ENCODE results near the gene PWWP2A. TPM values are rescaled to one million over a fixed set of nuclear protein-coding genes. Genes with fewer than 3 reads are reported as not detected.
A peak's percentile ranks its signal among the peaks of the same experiment; 100 is the strongest.

PWWP2A gene
- polyA plus RNA-seq, 1 of the 3 experiments (the other 2 are of a cell fraction), result 5.7 TPM

DNA sequence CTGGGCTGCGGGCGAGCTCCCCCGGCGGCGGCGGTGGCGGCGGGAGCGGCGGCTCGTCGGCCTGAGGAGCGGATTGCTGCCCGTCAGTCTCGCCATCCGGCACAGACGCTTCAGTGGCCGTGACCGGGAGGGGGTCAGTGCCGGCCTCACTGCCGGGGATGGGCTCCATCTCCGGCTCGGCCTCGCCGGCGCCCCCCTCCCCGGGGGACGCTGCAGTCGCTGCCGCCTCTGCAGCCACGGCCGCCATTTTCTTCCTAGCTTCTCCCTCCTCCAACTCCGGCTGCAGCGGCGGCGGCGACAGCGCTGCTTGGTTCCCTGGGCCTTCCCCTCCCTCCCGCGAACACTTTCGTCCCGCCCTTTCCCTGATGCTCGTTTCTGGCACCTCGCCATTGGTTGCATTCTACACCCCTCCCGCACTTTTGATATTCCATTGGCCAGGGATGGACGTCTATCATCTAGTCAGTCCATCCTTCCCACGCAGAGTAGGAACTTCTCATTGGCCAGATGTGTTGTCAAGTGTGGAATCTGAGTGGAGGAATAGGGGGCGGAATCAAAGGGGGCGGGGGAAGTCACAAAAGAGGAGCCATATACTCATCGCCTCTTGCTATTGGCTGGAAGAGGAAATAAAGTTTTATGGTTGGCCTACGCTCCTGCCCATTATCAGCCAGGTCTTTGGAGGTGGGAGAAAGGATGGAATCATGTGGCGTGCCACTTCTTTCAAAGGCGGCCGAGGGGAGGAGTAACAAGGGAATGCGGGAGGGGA is at the start of gene PWWP2A (continued):
- TF ChIP-seq RFX5 (IDR thresholded peaks at IDR 0.05; ENCODE audit: low read length), result peak; percentile 69; the same call in 1 of the 2 replicates
- no peak for TF ChIP-seq GATA2 (CRISPR knock-in tag; IDR thresholded peaks at IDR 0.05)
- no peak for TF ChIP-seq NRF1 (IDR thresholded peaks at IDR 0.05; ENCODE audit: low read depth, low read length)
- TF ChIP-seq FOSL2 (IDR thresholded peaks at IDR 0.05; ENCODE audit: borderline replicate concordance, low read depth), result no peak
- peak; percentile 73 for TF ChIP-seq MAX (IDR thresholded peaks at IDR 0.05; ENCODE audit: low read depth)
- TF ChIP-seq RCOR1 (IDR thresholded peaks at IDR 0.05; ENCODE audit: low read length), result no peak
- TF ChIP-seq, protein P1, sequence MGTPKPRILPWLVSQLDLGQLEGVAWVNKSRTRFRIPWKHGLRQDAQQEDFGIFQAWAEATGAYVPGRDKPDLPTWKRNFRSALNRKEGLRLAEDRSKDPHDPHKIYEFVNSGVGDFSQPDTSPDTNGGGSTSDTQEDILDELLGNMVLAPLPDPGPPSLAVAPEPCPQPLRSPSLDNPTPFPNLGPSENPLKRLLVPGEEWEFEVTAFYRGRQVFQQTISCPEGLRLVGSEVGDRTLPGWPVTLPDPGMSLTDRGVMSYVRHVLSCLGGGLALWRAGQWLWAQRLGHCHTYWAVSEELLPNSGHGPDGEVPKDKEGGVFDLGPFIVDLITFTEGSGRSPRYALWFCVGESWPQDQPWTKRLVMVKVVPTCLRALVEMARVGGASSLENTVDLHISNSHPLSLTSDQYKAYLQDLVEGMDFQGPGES (IDR thresholded peaks at IDR 0.05; ENCODE audit: low read depth, low read length), result peak; percentile 90
- TF ChIP-seq TAF1 (IDR thresholded peaks at IDR 0.05; ENCODE audit: borderline replicate concordance, low read depth, low read length), result peak; percentile 96
- no peak for TF ChIP-seq RAD21 (IDR thresholded peaks at IDR 0.05; ENCODE audit: low read length)
- no peak for TF ChIP-seq TEAD4 (IDR thresholded peaks at IDR 0.05; ENCODE audit: borderline replicate concordance, insufficient read depth)
- TF ChIP-seq EZH2phosphoT487 (IDR thresholded peaks at IDR 0.05; ENCODE audit: borderline replicate concordance, low read depth), result no peak

DNA sequence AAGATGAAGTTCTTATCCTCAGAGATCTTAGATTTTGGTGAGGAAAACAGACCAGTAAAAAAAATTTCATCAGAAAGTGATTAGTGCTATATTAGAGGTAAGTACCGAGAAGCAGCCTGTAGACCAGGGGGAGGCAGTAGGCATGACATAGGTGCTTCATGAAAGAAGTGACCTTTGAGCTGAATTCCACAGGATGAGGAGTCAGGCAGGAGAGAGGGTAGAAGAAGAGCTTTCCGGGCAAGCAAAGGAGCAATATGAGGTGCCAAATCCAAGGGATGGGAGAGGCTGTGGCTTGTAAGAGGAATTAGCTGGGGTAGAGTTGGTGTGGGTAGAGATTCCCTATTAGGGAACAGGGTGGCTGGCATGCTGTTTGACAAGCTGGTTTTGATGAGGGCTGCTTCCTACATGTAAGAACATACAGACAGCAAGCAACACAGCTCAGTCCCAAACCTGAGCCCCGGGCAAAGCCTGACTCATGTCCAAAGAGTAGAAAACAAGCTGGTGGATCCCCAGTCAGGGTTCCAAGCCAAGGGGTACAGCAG is 48.4 kb upstream of the PWWP2A start:
- WGBS (ENCODE audit: low lambda C conversion rate), result 97% methylated on average over 2 of the region's 3 CpGs
- H3F3A ChIP-seq (replicated peaks; ENCODE audit: insufficient read depth), result peaks cover 41% of the 10 kb centered on the region
- POLR2A ChIA-PET, result no interaction called here

More for the DNA sequence above, 48.4 kb upstream of the PWWP2A start:
- TF ChIP-seq JUND (IDR thresholded peaks at IDR 0.05) (no peak), RCOR1 (IDR thresholded peaks at IDR 0.05; ENCODE audit: low read length) (no peak), NRF1 (IDR thresholded peaks at IDR 0.05; ENCODE audit: low read depth, low read length) (no peak), PBX3 (IDR thresholded peaks at IDR 0.05) (no peak), CHD2 (IDR thresholded peaks at IDR 0.05; ENCODE audit: low read length, partially characterized antibody) (no peak), MAX (IDR thresholded peaks at IDR 0.05; ENCODE audit: low read depth) (no peak), ELF1 (IDR thresholded peaks at IDR 0.05) (no peak), REST (IDR thresholded peaks at IDR 0.05; ENCODE audit: low read depth, low read length) (no peak)
- Histone ChIP-seq H3K9me2 (no peaks in the 10 kb centered on the region), H3K27me3 (ENCODE audit: insufficient read depth) (no peaks in the 10 kb centered on the region), H2AFZ (ENCODE audit: low read depth) (0 out of 2 replicates have a peak overlapping the region, but pooled peaks have one; percentile 47), H3K4me1 (ENCODE audit: control insufficient read depth in 1 of 2, insufficient read depth in 2 of 2, low read depth in 1 of 2, low read length in 1 of 2) (peaks cover 37 to 44% of the 10 kb centered on the region in 2 experiments), H3K79me2 (ENCODE audit: insufficient read depth) (no peaks in the 10 kb centered on the region), H4K20me1 (ENCODE audit: insufficient read depth) (no peaks in the 10 kb centered on the region), H3K4me3 (ENCODE audit: low read depth in 2 of 2, low read length in 1 of 2) (no peak overlapping the region), H3K27ac (ENCODE audit: low read depth in 2 of 2, low read length in 1 of 2) (peak overlapping the region; percentile 3 to 100; a peak in 1 of 4 replicates), H3K9ac (no peak overlapping the region), H3K4me2 (no peak overlapping the region), H3K9me3 (no peaks in the 10 kb centered on the region), H3K36me3 (replicated peaks in 1 of 2; ENCODE audit: control insufficient read depth in 1 of 2, insufficient read depth in 2 of 2, low read length in 1 of 2) (no peaks in the 10 kb centered on the region)
- CTCF ChIA-PET, result no interaction called here
- DNase-seq, result no peak
